ENCODE data around the gene TRPM2. TPM values are rescaled to one million over a fixed set of nuclear protein-coding genes. Genes with fewer than 3 reads are reported as not detected.

Gene TRPM2
- total and polyA plus RNA-seq, 2 of the 4 experiments (the other 2 are of a cell fraction): not detected

DNA sequence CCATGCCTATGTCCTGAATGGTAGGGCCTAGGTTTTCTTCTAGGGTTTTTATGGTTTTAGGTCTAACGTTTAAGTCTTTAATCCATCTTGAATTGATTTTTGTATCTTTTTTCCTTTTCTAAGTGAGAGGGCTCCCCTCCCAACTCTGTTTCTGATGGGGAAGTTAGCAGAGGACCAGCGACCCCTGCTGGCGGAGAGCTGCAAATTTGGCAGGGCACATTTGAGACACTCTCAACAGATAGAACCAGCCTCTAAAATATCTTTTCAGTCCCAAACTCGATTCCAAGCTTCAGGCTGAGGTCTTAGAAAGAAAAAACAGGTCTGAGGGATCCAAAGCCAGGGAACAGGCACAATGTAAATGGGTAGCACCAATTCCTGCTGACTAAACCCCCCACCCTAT is 134.4 kb downstream of the TRPM2 start:
- H3K4me2 ChIP-seq (ENCODE audit: low read depth, low read length): no peak overlapping the region
- H3K4me3 ChIP-seq (ENCODE audit: insufficient read depth, low read depth, low read length): no peak overlapping the region
- no peak overlapping the region for H3K18ac ChIP-seq (ENCODE audit: low read depth, low read length)
- H2BK5ac ChIP-seq (ENCODE audit: low read depth, low read length, poor library complexity, severe bottlenecking): no peak overlapping the region
- no peaks in the 10 kb centered on the region for H3K9me1 ChIP-seq (ENCODE audit: insufficient read depth, low read length)
- no peak overlapping the region for H3K23ac ChIP-seq (ENCODE audit: low read depth, low read length)
- no peak overlapping the region for H3K14ac ChIP-seq (replicated peaks; ENCODE audit: low read depth, low read length)
- H2BK15ac ChIP-seq (ENCODE audit: low read depth, low read length): no peak overlapping the region
- H3K27ac ChIP-seq (ENCODE audit: insufficient read depth, low read length): no peak overlapping the region
- peaks cover 8% of the 10 kb centered on the region for H3K9me3 ChIP-seq (ENCODE audit: control insufficient read depth, insufficient read depth, low read length)
- H3K36me3 ChIP-seq (ENCODE audit: control insufficient read depth, insufficient read depth, low read length): no peaks in the 10 kb centered on the region
- H2BK20ac ChIP-seq (ENCODE audit: low read depth, low read length): no peak overlapping the region
- peak; percentile 53 for ATAC-seq (ENCODE audit: low read depth)
- no peak overlapping the region for H4K5ac ChIP-seq (ENCODE audit: low read depth, low read length)
- no peak overlapping the region for H4K8ac ChIP-seq (ENCODE audit: low read depth in 2 of 2, low read length in 2 of 2)
- H3K79me1 ChIP-seq (ENCODE audit: low read depth in 1 of 2, low read length in 2 of 2): no peaks in the 10 kb centered on the region
- BruUV-seq (replicated peaks): no TSS peak
- peaks cover 5% of the 10 kb centered on the region for H3K27me3 ChIP-seq (ENCODE audit: control insufficient read depth, insufficient read depth, low read length)
- no peak overlapping the region for H2AFZ ChIP-seq (replicated peaks; ENCODE audit: low read length, poor library complexity)
- no peaks in the 10 kb centered on the region for H3K4me1 ChIP-seq (ENCODE audit: control insufficient read depth, insufficient read depth, low read length)
- WGBS, 2 experiments (ENCODE audit: extremely low coverage in 2 of 2, insufficient read length in 1 of 2): no CpG with 5 or more reads among the region's 4 CpGs
- no peak overlapping the region for H3K56ac ChIP-seq (ENCODE audit: extremely low read depth, insufficient read depth, low read length)
- H4K91ac ChIP-seq (ENCODE audit: insufficient read depth, low read depth, low read length): no peak overlapping the region
- ChIA-PET POLR2A (ENCODE audit: unreplicated experiment) (no interaction called here), CTCF (interaction anchor here (0.7 kb wide), 1 partner anchor 66 kb away, joined by 3 read pairs; no protein-coding TSS in a partner anchor)
- in situ Hi-C loops (cut with MboI; ENCODE audit: low sequenced_read_pairs) (no loop called here), intact Hi-C loops (cut with micrococcal nuclease) (loop anchor here (10.0 kb wide), 1 partner anchor 153 kb away; the partner anchor contains the start of gene CFAP410), dilution Hi-C loops (cut with HindIII; ENCODE audit: low sequenced_read_pairs, unreplicated experiment) (no loop called here)
- H2AK9ac ChIP-seq (replicated peaks; ENCODE audit: low read depth, low read length, poor library complexity): no peak overlapping the region
- no peak overlapping the region for H2AK5ac ChIP-seq (ENCODE audit: low read depth, low read length)
- H3K4ac ChIP-seq (ENCODE audit: low read depth, low read length): no peak overlapping the region
- DNase-seq: peak; percentile 19
- TF ChIP-seq, protein P1, sequence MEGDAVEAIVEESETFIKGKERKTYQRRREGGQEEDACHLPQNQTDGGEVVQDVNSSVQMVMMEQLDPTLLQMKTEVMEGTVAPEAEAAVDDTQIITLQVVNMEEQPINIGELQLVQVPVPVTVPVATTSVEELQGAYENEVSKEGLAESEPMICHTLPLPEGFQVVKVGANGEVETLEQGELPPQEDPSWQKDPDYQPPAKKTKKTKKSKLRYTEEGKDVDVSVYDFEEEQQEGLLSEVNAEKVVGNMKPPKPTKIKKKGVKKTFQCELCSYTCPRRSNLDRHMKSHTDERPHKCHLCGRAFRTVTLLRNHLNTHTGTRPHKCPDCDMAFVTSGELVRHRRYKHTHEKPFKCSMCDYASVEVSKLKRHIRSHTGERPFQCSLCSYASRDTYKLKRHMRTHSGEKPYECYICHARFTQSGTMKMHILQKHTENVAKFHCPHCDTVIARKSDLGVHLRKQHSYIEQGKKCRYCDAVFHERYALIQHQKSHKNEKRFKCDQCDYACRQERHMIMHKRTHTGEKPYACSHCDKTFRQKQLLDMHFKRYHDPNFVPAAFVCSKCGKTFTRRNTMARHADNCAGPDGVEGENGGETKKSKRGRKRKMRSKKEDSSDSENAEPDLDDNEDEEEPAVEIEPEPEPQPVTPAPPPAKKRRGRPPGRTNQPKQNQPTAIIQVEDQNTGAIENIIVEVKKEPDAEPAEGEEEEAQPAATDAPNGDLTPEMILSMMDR (conservative IDR thresholded peaks at IDR 0.05; ENCODE audit: low read depth, low read length): peak; percentile 52
- no peak for TF ChIP-seq CHD1 (IDR thresholded peaks at IDR 0.05; ENCODE audit: low read depth, low read length)
- no peak for TF ChIP-seq MAFK (IDR thresholded peaks at IDR 0.05; ENCODE audit: low read depth, low read length)
- no peak for TF ChIP-seq POLR2A (IDR thresholded peaks at IDR 0.05; ENCODE audit: low read depth, low read length)
- TF ChIP-seq RCOR1 (IDR thresholded peaks at IDR 0.05; ENCODE audit: insufficient replicate concordance, low read length): no peak
- TF ChIP-seq USF2 (IDR thresholded peaks at IDR 0.05; ENCODE audit: low read depth, low read length): no peak
- TF ChIP-seq SMC3 (IDR thresholded peaks at IDR 0.05; ENCODE audit: low read depth, low read length): no peak
- TF ChIP-seq FOS (IDR thresholded peaks at IDR 0.05; ENCODE audit: low read depth, low read length): no peak
- TF ChIP-seq MXI1 (IDR thresholded peaks at IDR 0.05; ENCODE audit: borderline replicate concordance, low read depth, low read length): no peak
- TF ChIP-seq RAD21 (IDR thresholded peaks at IDR 0.05; ENCODE audit: low read length): peak; percentile 39
- no peaks in the 10 kb centered on the region for H4K20me1 ChIP-seq (ENCODE audit: insufficient read depth, low read length)
- H2BK120ac ChIP-seq (ENCODE audit: low read depth, low read length): no peak overlapping the region
- no peak overlapping the region for H3K9ac ChIP-seq (ENCODE audit: low read depth, low read length)

All from IMR-90 (cell line).